ENCODE measurements around the gene ZNF711.
A peak's percentile ranks its signal among the peaks of the same experiment; 100 is the strongest.
"Not testable (repeated sequence)": the region's sequence is repeated elsewhere in the genome, so short reads cannot be mapped to it uniquely, and the experiment has no call there.

Gene ZNF711
- long read RNA-seq, donor 1, partial matches to known transcripts = 0 of 2 reads
- long read RNA-seq, donor 1, other reads (novel, unspliced or antisense) = 0 of 2 reads
- long read RNA-seq, donor 2, full-length matches to known transcripts = 2 of 2 reads
- long read RNA-seq, donor 2, partial matches to known transcripts = 0 of 2 reads
- long read RNA-seq, donor 2, other reads (novel, unspliced or antisense) = 0 of 2 reads
- long read RNA-seq, donor 3, partial matches to known transcripts = 5 of 6 reads
- long read RNA-seq, donor 3, other reads (novel, unspliced or antisense) = 0 of 6 reads
- long read RNA-seq, donor 4, full-length matches to known transcripts = 4 of 4 reads
- long read RNA-seq, donor 4, partial matches to known transcripts = 0 of 4 reads
- long read RNA-seq, donor 4, other reads (novel, unspliced or antisense) = 0 of 4 reads
- long read RNA-seq, donor 5, full-length matches to known transcripts = 1 of 1 reads
- long read RNA-seq, donor 5, partial matches to known transcripts = 0 of 1 reads
- long read RNA-seq, donor 5, other reads (novel, unspliced or antisense) = 0 of 1 reads
- long read RNA-seq, donor 6, partial matches to known transcripts = 0 of 1 reads
- long read RNA-seq, donor 6, other reads (novel, unspliced or antisense) = 0 of 1 reads
- long read RNA-seq, donor 7, full-length matches to known transcripts = 8 of 15 reads
- long read RNA-seq, donor 7, partial matches to known transcripts = 7 of 15 reads
- long read RNA-seq, donor 7, other reads (novel, unspliced or antisense) = 0 of 15 reads
- long read RNA-seq, donor 8, full-length matches to known transcripts = 2 of 8 reads
- long read RNA-seq, donor 8, partial matches to known transcripts = 6 of 8 reads
- long read RNA-seq, donor 8, other reads (novel, unspliced or antisense) = 0 of 8 reads

- peak; percentile 74 for DNase-seq
These were observed at the start of gene ZNF711, which contains the start of gene SATL1 for GRCh38 chrX:85243761-85244449. Gene ZNF711, plus strand, starts transcription at chrX:85243991. Its CDS starts 3,582 bp downstream, at chrX:85247573. Gene SATL1, minus strand, starts transcription at chrX:85243779. Its CDS starts 134,811 bp downstream, at chrX:85108968.

GRCh38 chrX:85196319-85196718 lies 47.5 kb upstream of the ZNF711 start:
- no peak for DNase-seq

- no peak for DNase-seq
These were observed 40.3 kb upstream of the ZNF711 start for GRCh38 chrX:85203461-85203970.

DNA sequence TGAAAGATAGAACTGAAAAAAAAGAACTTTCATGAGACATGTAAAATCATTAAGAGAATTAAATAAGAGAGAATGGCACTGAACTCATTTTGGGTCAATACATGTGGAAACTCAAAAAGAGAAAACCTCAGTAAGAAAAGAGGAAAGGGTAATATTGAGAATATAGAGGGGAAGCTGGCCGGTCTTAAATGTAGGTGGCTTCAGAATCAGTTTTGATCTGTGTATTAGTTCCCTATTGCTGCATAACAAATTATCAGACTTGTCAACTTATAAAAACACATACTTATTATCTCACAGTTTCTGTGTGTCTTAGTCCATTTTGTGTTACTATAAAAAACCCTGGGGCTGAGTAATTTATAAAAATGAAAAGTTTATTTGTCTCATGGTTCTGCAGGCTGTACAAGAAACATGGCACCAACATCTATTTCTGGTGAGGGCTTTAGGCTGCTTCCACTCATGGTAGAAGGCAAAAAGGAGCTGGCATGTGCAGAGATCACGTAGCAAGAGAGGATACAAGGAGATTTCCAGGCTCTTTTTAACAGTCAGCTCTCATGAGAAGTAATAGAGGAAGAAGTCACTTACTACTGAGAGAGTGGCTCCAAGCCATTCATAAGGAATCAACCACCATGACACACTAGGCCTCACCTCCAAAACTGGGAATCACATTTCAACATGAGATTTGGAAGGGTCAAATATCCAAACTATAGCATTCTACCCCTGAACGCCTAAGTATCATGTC lies 29.8 kb upstream of the ZNF711 start:
- no peak for DNase-seq

DNA sequence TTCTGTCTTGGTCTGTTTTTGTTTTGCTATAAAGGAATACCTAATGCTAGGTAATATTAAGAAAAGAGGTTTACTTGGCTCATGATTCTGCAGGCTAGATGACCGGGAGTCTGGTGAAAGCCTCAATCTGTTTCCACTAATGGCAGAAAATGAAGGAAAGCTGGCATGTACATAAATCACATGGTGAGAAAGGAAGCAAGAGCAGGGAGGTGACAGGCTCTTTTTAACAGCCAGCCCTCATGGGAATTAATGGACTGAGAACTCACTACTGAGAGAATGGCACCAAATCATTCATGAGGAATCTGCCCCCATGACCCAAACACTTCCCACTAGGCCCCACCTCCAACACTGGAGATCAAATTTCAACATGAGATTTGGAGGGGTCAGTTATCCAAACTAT lies 27.8 kb upstream of the ZNF711 start:
- no peak for DNase-seq

- DNase-seq = no peak
These were observed 22.4 kb upstream of the ZNF711 start for GRCh38 chrX:85221361-85221760.

GRCh38 chrX:85223359-85223758 lies 20.4 kb upstream of the ZNF711 start:
- DNase-seq = no peak

DNA sequence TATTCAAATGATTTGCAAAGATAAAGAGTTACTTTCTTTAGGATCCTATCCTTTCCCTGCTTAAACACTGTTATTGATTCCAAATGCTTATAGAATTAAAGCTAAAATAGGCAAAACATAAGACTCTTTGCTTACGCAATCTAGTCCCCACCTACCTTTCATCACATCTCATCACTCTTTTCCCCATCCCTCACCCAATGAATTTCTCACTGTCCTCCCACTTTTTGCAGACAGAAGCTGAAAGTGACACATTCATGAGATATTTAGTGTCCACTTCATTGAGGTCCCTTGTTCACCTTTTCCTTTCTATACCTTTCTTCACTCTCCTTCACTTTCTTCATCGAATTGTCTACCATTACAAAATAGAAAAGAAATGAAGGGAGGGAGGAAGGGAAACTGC lies 636 bp upstream of the ZNF711 start:
- no peak for DNase-seq

- no peak for DNase-seq
These were observed 840 bp downstream of the ZNF711 start for GRCh38 chrX:85244450-85245211.

DNA sequence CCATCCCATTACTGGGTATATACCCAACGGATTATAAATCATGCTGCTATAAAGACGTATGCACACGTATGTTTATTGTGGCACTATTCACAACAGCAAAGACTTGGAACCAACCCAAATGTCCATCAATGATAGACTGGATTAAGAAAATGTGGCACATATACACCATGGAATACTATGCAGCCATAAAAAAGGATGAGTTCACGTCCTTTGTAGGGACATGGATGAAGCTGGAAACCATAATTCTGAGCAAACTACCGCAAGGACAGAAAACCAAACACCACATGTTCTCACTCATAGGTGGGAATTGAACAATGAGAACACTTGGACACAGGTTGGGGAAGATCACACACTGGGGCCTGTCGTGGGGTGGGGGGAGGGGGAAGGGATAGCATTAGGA lies 41.5 kb downstream of the ZNF711 start:
- DNase-seq = not testable (repeated sequence)

- no peak for DNase-seq
These were observed 45.4 kb downstream of the ZNF711 start for GRCh38 chrX:85288992-85289723.

DNA sequence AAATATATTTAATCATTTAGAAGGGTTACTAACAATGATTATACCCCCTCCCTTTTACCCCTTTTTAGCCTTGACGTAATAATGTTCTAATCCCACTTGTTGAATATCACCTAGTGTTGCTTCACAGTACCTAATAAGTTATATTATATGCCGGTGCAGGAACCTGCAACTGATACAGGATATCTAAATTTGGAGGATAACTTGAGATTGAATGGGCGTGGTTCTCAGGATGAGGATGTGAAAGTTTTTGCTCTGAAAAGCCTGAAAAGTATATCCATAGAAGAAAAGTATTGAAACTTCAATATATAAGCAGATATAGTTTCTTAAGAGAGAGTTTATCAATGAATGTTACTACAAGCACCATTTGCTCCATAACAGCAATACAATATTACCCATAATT lies 59.8 kb downstream of the ZNF711 start:
- no peak for DNase-seq

- no peak for DNase-seq
These were observed 65.9 kb downstream of the ZNF711 start for GRCh38 chrX:85309717-85310116.

DNA sequence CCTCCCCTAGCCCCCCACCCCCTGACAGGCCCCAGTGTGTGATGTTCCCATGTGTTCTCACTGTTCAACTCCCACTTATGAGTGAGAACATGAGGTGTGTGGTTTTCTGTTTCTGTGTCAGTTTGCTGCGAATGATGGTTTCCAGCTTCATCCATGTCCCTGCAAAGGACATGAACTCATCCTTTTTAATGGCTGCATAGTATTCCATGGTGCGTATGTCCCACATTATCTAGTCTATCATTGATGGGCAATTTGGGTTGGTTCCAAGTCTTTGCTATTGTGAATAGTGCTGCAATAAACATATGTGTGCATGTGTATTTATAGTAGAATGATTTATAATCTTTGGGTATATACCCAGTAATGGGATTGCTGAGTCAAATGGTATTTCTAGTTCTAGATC lies 67.6 kb downstream of the ZNF711 start:
- DNase-seq = not testable (repeated sequence)
